ENCODE measurements around the gene STX1B.

DNA sequence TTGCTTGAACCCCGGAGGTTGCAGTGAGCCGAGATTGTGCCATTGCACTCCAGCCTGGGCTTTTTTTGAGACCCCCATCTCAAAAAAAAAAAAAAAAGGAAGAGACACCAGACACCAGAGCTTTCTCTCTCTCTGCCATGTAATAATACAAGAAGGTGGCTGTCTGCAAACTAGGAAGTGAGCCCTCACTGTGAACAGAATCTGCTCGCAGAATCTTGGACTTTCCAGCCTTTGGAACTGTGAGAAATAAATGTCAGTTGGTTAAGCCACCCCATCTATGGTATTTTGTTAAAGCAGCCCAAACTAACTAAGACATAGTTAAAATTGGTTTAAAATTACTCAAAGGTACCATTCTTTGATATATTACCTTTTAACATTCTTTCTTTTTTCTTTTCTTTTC is 10.1 kb upstream of the STX1B start:
- TF ChIP-seq POLR2A (IDR thresholded peaks at IDR 0.05) (no peak), POLR2AphosphoS5 (IDR thresholded peaks at IDR 0.05) (no peak), CTCF (IDR thresholded peaks at IDR 0.05) (no peak)

Measured in breast epithelium (tissue), 3 donors.